PC-9 (cell line): ENCODE measurements around the gene ELMO1.

ENCODE experiments used
- CTCF ChIP-seq: fragments of 200-600 bp; sonication (generic); conservative IDR thresholded peaks from 2 replicates; pipeline ENCODE4 v1.6.1; 2017; ENCODE audit warnings: mixed run types, antibody characterized with exemption, mild to moderate bottlenecking, moderate library complexity
- EZH2 ChIP-seq: fragments of 200-600 bp; sonication (generic); IDR thresholded peaks from 2 replicates; pipeline ENCODE4 v1.8.0; 2017; ENCODE audit warnings: antibody characterized with exemption, low read depth

GRCh38 chr7:37348982-37349381 lies 99.7 kb downstream of the ELMO1 start:
- TF ChIP-seq CTCF (no peak), EZH2 (no peak)
